ENCODE results near the gene CFB. TPM values are rescaled to one million over a fixed set of nuclear protein-coding genes. Genes with fewer than 3 reads are reported as not detected.
A peak's percentile ranks its signal among the peaks of the same experiment; 100 is the strongest.

Gene CFB
- total RNA-seq, 1 donor from 2014 or later, result not detected

DNA sequence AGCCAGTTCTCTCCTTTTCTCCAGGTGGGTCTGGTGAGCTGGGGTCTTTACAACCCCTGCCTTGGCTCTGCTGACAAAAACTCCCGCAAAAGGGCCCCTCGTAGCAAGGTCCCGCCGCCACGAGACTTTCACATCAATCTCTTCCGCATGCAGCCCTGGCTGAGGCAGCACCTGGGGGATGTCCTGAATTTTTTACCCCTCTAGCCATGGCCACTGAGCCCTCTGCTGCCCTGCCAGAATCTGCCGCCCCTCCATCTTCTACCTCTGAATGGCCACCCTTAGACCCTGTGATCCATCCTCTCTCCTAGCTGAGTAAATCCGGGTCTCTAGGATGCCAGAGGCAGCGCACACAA is 765 bp upstream of the CFB start:
- no peak for DNase-seq (ENCODE audit: low spot score)
- Mint-ChIP-seq H3K4me1 (ENCODE audit: unreplicated experiment) (peaks cover 5% of the 10 kb centered on the region), H3K27me3 (ENCODE audit: unreplicated experiment) (peaks cover 18% of the 10 kb centered on the region), H3K9me3 (ENCODE audit: unreplicated experiment) (no peaks in the 10 kb centered on the region), H3K36me3 (ENCODE audit: low read depth, unreplicated experiment) (peaks cover 3% of the 10 kb centered on the region), H3K27ac (ENCODE audit: unreplicated experiment) (no peak overlapping the region), H3K4me3 (ENCODE audit: unreplicated experiment) (no peak overlapping the region)
- TF ChIP-seq, protein P1, sequence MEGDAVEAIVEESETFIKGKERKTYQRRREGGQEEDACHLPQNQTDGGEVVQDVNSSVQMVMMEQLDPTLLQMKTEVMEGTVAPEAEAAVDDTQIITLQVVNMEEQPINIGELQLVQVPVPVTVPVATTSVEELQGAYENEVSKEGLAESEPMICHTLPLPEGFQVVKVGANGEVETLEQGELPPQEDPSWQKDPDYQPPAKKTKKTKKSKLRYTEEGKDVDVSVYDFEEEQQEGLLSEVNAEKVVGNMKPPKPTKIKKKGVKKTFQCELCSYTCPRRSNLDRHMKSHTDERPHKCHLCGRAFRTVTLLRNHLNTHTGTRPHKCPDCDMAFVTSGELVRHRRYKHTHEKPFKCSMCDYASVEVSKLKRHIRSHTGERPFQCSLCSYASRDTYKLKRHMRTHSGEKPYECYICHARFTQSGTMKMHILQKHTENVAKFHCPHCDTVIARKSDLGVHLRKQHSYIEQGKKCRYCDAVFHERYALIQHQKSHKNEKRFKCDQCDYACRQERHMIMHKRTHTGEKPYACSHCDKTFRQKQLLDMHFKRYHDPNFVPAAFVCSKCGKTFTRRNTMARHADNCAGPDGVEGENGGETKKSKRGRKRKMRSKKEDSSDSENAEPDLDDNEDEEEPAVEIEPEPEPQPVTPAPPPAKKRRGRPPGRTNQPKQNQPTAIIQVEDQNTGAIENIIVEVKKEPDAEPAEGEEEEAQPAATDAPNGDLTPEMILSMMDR (IDR thresholded peaks at IDR 0.05; ENCODE audit: unreplicated experiment), result no peak

DNA sequence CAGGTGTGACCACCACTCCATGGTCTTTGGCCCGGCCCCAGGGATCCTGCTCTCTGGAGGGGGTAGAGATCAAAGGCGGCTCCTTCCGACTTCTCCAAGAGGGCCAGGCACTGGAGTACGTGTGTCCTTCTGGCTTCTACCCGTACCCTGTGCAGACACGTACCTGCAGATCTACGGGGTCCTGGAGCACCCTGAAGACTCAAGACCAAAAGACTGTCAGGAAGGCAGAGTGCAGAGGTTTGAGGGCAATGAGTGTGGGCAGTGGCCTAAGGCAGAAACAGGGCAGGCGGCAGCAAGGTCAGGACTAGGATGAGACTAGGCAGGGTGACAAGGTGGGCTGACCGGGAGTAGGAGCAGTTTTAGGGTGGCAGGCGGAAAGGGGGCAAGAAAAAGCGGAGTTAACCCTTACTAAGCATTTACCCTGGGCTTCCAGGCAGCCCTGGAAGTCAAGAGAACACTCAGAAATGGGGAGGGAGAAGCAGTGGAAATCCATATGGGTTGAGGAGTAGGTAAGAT is 533 bp downstream of the CFB start:
- TF ChIP-seq, protein P1 (IDR thresholded peaks at IDR 0.05; ENCODE audit: unreplicated experiment), result no peak
- DNase-seq (ENCODE audit: low spot score), result no peak
- Mint-ChIP-seq H3K27ac (ENCODE audit: unreplicated experiment) (no peak overlapping the region), H3K36me3 (ENCODE audit: low read depth, unreplicated experiment) (peaks cover 9% of the 10 kb centered on the region), H3K9me3 (ENCODE audit: unreplicated experiment) (no peaks in the 10 kb centered on the region), H3K27me3 (ENCODE audit: unreplicated experiment) (peaks cover 20% of the 10 kb centered on the region), H3K4me3 (ENCODE audit: unreplicated experiment) (no peak overlapping the region), H3K4me1 (ENCODE audit: unreplicated experiment) (peaks cover 2% of the 10 kb centered on the region)

DNA sequence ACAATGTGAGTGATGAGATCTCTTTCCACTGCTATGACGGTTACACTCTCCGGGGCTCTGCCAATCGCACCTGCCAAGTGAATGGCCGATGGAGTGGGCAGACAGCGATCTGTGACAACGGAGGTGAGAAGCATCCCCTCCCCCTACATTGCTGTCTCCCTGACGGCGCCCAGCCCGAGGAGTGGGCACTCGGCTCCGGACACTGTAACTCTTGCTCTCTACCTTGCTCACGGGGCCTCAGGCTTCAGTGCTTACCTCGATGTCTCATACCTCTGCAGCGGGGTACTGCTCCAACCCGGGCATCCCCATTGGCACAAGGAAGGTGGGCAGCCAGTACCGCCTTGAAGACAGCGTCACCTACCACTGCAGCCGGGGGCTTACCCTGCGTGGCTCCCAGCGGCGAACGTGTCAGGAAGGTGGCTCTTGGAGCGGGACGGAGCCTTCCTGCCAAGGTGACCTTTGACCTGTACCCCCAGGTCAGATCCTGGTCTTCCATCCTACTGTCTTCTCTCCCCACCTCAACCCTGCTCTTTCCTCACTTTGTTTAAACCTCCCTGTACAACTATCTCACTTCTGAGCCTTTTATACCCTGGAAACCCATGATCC is 1.3 kb downstream of the CFB start:
- Mint-ChIP-seq H3K27me3 (ENCODE audit: unreplicated experiment) (peaks cover 20% of the 10 kb centered on the region), H3K4me1 (ENCODE audit: unreplicated experiment) (peaks cover 2% of the 10 kb centered on the region), H3K4me3 (ENCODE audit: unreplicated experiment) (peak overlapping the region; percentile 26), H3K9me3 (ENCODE audit: unreplicated experiment) (no peaks in the 10 kb centered on the region), H3K36me3 (ENCODE audit: low read depth, unreplicated experiment) (peaks cover 9% of the 10 kb centered on the region), H3K27ac (ENCODE audit: unreplicated experiment) (peak overlapping the region; percentile 2)
- TF ChIP-seq, protein P1 (IDR thresholded peaks at IDR 0.05; ENCODE audit: unreplicated experiment), result no peak
- DNase-seq (ENCODE audit: low spot score), result no peak

DNA sequence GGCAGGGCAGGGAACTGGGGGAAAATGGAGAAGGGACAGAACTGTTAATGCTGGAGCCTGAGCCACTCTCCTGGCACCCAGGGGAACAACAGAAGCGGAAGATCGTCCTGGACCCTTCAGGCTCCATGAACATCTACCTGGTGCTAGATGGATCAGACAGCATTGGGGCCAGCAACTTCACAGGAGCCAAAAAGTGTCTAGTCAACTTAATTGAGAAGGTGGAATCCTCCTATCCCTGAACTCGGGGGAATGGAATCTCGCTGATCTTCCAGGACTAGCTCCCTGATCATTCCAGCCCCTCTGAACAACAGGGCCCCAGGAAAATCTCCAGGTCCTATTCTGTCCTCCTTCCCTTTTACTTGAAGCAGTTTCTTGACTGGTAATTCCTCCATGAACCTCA is 2.0 kb downstream of the CFB start:
- H3K36me3 Mint-ChIP-seq (ENCODE audit: low read depth, unreplicated experiment), result peaks cover 10% of the 10 kb centered on the region
- H3K4me1 Mint-ChIP-seq (ENCODE audit: unreplicated experiment), result peaks cover 2% of the 10 kb centered on the region
- no peaks in the 10 kb centered on the region for H3K9me3 Mint-ChIP-seq (ENCODE audit: unreplicated experiment)
- TF ChIP-seq, protein P1 (IDR thresholded peaks at IDR 0.05; ENCODE audit: unreplicated experiment), result no peak
- peak overlapping the region; percentile 26 for H3K4me3 Mint-ChIP-seq (ENCODE audit: unreplicated experiment)
- peaks cover 20% of the 10 kb centered on the region for H3K27me3 Mint-ChIP-seq (ENCODE audit: unreplicated experiment)
- DNase-seq (ENCODE audit: low spot score), result no peak
- peak overlapping the region; percentile 2 for H3K27ac Mint-ChIP-seq (ENCODE audit: unreplicated experiment)

DNA sequence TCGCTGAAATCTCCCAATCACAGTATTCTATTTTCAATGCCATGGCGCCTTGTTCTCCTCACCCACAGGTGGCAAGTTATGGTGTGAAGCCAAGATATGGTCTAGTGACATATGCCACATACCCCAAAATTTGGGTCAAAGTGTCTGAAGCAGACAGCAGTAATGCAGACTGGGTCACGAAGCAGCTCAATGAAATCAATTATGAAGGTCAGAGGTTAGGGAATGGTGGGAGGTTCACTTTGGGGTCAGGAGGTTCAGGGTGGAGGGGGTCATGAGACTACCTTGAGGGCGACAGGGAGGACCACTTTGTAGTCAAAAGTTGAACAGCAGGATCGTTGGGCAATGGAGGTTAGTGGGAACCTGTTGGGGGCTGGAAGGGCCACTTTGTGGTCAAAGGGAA is 2.4 kb downstream of the CFB start:
- no peak for DNase-seq (ENCODE audit: low spot score)
- Mint-ChIP-seq H3K36me3 (ENCODE audit: low read depth, unreplicated experiment) (peaks cover 14% of the 10 kb centered on the region), H3K9me3 (ENCODE audit: unreplicated experiment) (no peaks in the 10 kb centered on the region), H3K4me1 (ENCODE audit: unreplicated experiment) (peaks cover 2% of the 10 kb centered on the region), H3K4me3 (ENCODE audit: unreplicated experiment) (peak overlapping the region; percentile 73), H3K27me3 (ENCODE audit: unreplicated experiment) (peaks cover 20% of the 10 kb centered on the region), H3K27ac (ENCODE audit: unreplicated experiment) (peak overlapping the region; percentile 26)
- TF ChIP-seq, protein P1 (IDR thresholded peaks at IDR 0.05; ENCODE audit: unreplicated experiment), result no peak

All from endothelial cell (in vitro differentiated cells).